GM12878 (cell line): ENCODE measurements around the gene CCDC57. TPM values are rescaled to one million over a fixed set of nuclear protein-coding genes. Genes with fewer than 3 reads are reported as not detected.

ENCODE experiments used
- BACH1 ChIP-seq: fragments of 450-650 bp; IDR thresholded peaks from 2 replicates; pipeline ENCODE4 v1.6.1; 2017; ENCODE audit warnings: mild to moderate bottlenecking, borderline replicate concordance
- FOXK2 ChIP-seq: fragments of 450-650 bp; IDR thresholded peaks from 2 replicates; pipeline ENCODE4 v1.6.1; 2017; ENCODE audit warnings: mild to moderate bottlenecking, moderate library complexity
- MTA2 ChIP-seq: fragments of 450-650 bp; IDR thresholded peaks from 2 replicates; pipeline ENCODE4 v1.6.1; 2016; ENCODE audit warnings: low read depth, mild to moderate bottlenecking, moderate library complexity
- NRF1 ChIP-seq: conservative IDR thresholded peaks from 2 replicates; pipeline ENCODE4 v1.6.1; 2011; ENCODE audit warnings: mild to moderate bottlenecking, low read depth, low read length, improper control_type of control experiment
- POLR2AphosphoS2 ChIP-seq: IDR thresholded peaks from 2 replicates; pipeline ENCODE4 v1.6.1; 2011; ENCODE audit warnings: low read depth, mild to moderate bottlenecking, low read length, improper control_type of control experiment, moderate library complexity
- YBX1 ChIP-seq: fragments of 450-650 bp; IDR thresholded peaks from 2 replicates; pipeline ENCODE4 v1.6.1; 2016; ENCODE audit warnings: antibody characterized with exemption
- ZNF622 ChIP-seq: fragments of 450-650 bp; IDR thresholded peaks from 2 replicates; pipeline ENCODE4 v1.6.1; 2017; ENCODE audit warnings: mild to moderate bottlenecking, inconsistent platforms
- polyA plus RNA-seq, 11 experiments: library from polyadenylated mRNA; depleted of rRNA in 4 of 11; unstranded in 6 of 11; stranded (reverse) in 5 of 11; fragments of >200 nt; fragmentation: Nextera tagmentation in 4 of 11; fragmentation: Illumina TruSeq in 1 of 11; extraction: Ambion mirVana in 4 of 11; extraction: Trizol in 1 of 11; gene quantifications; 1 replicate in 1 of 11; 2 replicates in 10 of 11; pipeline versions ENCODE4 v1.2.1 to v1.2.3, GENCODE V29; 2011 to 2016; ENCODE audit warnings: inconsistent platforms in 2 of 11, missing spikeins in 2 of 11, low read depth in 1 of 11
- total RNA-seq, 4 experiments: library from RNA; depleted of rRNA in 3 of 4; stranded (reverse); fragments of >200 nt in 3 of 4; fragmentation: Illumina TruSeq in 1 of 4; extraction: Trizol in 1 of 4; gene quantifications; 2 replicates each; pipeline versions ENCODE4 v1.2.1 to v1.2.3, GENCODE V29; 2013 to 2021
- TF ChIP-seq, protein P1 (sequence below), 3 experiments: IDR thresholded peaks in 2 of 3; conservative IDR thresholded peaks in 1 of 3; 2 replicates each; pipeline ENCODE4 v1.5.1; 2011; ENCODE audit warnings: low read depth in 3 of 3, low read length in 3 of 3, mild to moderate bottlenecking in 3 of 3, control low read depth in 2 of 3, moderate library complexity in 2 of 3, inconsistent platforms in 1 of 3, mixed read lengths in 1 of 3; ENCODE audit not compliant: control insufficient read depth in 2 of 3, insufficient read depth in 1 of 3; ENCODE audit errors: extremely low read depth in 1 of 3
- TF ChIP-seq, protein P2 (sequence below): fragments of 450-650 bp; IDR thresholded peaks from 2 replicates; pipeline ENCODE4 v1.6.1; 2017; ENCODE audit warnings: mild to moderate bottlenecking, moderate library complexity
- TF ChIP-seq, protein P3 (sequence below): fragments of 450-650 bp; IDR thresholded peaks from 2 replicates; pipeline ENCODE4 v1.6.1; 2016; ENCODE audit warnings: mild to moderate bottlenecking
- TF ChIP-seq, protein P4 (sequence below): fragments of 450-650 bp; IDR thresholded peaks from 2 replicates; pipeline ENCODE4 v1.6.1; 2016; ENCODE audit warnings: mild to moderate bottlenecking, moderate library complexity, borderline replicate concordance

The CCDC57 gene
- total and polyA plus RNA-seq, 10 of the 15 experiments (the other 5 are each of a cell fraction or from before 2014, with no cell fraction given), result 5.4 to 123 (median 45.8) TPM

DNA sequence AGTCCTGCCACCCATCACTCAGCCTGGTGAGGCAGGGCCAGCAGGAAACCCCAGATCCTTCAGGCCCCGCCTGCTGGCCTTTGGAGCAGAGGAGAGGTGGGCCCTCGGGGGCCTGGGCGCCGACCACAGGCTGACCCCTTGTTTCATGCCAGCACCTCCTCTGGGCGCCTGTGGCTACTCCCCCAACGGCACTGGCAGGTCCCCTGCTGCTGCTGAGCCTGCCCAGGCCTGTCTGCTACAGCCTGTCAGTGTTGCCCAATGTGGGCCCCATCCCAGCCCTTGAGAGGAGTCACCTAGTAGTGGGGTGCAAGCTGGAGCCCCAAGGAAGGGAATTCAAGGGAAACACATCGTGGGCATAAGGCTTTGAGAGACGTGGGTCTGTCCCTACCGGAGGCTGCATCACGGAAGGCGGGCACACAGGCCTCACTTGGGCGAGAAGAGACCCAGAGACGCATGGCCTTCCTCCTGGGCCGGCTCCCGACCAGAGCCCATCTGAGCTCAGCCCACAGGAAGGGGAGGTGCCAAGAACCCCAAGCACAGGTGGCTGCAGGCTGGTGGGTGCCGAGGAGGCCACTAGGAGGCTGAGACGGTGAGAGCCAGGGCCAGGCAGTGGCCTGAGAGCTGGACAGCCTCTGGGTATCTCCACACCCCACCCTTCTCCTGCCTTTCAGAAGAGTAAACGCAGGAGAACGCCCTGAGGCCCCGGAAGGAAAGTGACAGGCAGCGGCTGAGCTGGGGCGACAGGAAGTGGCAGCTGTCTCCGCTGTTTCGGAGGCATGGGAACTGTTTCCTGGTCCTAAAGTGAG lies 106.6 kb downstream of the CCDC57 start (continued):
- TF ChIP-seq, protein P1, sequence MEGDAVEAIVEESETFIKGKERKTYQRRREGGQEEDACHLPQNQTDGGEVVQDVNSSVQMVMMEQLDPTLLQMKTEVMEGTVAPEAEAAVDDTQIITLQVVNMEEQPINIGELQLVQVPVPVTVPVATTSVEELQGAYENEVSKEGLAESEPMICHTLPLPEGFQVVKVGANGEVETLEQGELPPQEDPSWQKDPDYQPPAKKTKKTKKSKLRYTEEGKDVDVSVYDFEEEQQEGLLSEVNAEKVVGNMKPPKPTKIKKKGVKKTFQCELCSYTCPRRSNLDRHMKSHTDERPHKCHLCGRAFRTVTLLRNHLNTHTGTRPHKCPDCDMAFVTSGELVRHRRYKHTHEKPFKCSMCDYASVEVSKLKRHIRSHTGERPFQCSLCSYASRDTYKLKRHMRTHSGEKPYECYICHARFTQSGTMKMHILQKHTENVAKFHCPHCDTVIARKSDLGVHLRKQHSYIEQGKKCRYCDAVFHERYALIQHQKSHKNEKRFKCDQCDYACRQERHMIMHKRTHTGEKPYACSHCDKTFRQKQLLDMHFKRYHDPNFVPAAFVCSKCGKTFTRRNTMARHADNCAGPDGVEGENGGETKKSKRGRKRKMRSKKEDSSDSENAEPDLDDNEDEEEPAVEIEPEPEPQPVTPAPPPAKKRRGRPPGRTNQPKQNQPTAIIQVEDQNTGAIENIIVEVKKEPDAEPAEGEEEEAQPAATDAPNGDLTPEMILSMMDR (IDR thresholded peaks at IDR 0.05 in 2 of 3, conservative IDR thresholded peaks at IDR 0.05 in 1 of 3; ENCODE audit: control insufficient read depth in 2 of 3, extremely low read depth in 1 of 3, insufficient read depth in 1 of 3, low read depth in 3 of 3, low read length in 3 of 3), result peak; percentile 46 to 63 (median 56)
- TF ChIP-seq YBX1 (no peak), NRF1 (no peak), ZNF622 (no peak), POLR2AphosphoS2 (peak; percentile 83), BACH1 (peak; percentile 40; the same call in 1 of the 2 replicates), FOXK2 (no peak), MTA2 (0 out of 2 replicates have a peak, but pooled peaks have one; percentile 21)
- TF ChIP-seq, protein P2, sequence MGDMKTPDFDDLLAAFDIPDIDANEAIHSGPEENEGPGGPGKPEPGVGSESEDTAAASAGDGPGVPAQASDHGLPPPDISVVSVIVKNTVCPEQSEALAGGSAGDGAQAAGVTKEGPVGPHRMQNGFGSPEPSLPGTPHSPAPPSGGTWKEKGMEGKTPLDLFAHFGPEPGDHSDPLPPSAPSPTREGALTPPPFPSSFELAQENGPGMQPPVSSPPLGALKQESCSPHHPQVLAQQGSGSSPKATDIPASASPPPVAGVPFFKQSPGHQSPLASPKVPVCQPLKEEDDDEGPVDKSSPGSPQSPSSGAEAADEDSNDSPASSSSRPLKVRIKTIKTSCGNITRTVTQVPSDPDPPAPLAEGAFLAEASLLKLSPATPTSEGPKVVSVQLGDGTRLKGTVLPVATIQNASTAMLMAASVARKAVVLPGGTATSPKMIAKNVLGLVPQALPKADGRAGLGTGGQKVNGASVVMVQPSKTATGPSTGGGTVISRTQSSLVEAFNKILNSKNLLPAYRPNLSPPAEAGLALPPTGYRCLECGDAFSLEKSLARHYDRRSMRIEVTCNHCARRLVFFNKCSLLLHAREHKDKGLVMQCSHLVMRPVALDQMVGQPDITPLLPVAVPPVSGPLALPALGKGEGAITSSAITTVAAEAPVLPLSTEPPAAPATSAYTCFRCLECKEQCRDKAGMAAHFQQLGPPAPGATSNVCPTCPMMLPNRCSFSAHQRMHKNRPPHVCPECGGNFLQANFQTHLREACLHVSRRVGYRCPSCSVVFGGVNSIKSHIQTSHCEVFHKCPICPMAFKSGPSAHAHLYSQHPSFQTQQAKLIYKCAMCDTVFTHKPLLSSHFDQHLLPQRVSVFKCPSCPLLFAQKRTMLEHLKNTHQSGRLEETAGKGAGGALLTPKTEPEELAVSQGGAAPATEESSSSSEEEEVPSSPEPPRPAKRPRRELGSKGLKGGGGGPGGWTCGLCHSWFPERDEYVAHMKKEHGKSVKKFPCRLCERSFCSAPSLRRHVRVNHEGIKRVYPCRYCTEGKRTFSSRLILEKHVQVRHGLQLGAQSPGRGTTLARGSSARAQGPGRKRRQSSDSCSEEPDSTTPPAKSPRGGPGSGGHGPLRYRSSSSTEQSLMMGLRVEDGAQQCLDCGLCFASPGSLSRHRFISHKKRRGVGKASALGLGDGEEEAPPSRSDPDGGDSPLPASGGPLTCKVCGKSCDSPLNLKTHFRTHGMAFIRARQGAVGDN, result peak; percentile 83; the same call in 1 of the 2 replicates
- TF ChIP-seq, protein P3, sequence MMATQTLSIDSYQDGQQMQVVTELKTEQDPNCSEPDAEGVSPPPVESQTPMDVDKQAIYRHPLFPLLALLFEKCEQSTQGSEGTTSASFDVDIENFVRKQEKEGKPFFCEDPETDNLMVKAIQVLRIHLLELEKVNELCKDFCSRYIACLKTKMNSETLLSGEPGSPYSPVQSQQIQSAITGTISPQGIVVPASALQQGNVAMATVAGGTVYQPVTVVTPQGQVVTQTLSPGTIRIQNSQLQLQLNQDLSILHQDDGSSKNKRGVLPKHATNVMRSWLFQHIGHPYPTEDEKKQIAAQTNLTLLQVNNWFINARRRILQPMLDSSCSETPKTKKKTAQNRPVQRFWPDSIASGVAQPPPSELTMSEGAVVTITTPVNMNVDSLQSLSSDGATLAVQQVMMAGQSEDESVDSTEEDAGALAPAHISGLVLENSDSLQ, result peak; percentile 61
- TF ChIP-seq, protein P4, sequence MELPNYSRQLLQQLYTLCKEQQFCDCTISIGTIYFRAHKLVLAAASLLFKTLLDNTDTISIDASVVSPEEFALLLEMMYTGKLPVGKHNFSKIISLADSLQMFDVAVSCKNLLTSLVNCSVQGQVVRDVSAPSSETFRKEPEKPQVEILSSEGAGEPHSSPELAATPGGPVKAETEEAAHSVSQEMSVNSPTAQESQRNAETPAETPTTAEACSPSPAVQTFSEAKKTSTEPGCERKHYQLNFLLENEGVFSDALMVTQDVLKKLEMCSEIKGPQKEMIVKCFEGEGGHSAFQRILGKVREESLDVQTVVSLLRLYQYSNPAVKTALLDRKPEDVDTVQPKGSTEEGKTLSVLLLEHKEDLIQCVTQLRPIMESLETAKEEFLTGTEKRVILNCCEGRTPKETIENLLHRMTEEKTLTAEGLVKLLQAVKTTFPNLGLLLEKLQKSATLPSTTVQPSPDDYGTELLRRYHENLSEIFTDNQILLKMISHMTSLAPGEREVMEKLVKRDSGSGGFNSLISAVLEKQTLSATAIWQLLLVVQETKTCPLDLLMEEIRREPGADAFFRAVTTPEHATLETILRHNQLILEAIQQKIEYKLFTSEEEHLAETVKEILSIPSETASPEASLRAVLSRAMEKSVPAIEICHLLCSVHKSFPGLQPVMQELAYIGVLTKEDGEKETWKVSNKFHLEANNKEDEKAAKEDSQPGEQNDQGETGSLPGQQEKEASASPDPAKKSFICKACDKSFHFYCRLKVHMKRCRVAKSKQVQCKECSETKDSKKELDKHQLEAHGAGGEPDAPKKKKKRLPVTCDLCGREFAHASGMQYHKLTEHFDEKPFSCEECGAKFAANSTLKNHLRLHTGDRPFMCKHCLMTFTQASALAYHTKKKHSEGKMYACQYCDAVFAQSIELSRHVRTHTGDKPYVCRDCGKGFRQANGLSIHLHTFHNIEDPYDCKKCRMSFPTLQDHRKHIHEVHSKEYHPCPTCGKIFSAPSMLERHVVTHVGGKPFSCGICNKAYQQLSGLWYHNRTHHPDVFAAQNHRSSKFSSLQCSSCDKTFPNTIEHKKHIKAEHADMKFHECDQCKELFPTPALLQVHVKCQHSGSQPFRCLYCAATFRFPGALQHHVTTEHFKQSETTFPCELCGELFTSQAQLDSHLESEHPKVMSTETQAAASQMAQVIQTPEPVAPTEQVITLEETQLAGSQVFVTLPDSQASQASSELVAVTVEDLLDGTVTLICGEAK, result peak; percentile 62; the same call in 1 of the 2 replicates
